Stimulated activated CD4-positive, alpha-beta T cell treated with anti-CD3 and anti-CD28 coated beads, Interleukin-2, amount 100 ng/mL, for 4 hours (primary cell): Measurements from ENCODE around the gene MUC22.
"Not testable (repeated sequence)": the region's sequence is repeated elsewhere in the genome, so short reads cannot be mapped to it uniquely, and the experiment has no call there.

ENCODE experiments used
- DNase-seq: peaks from one replicate; pipeline ENCODE4 v3.0.0-alpha.2; 2020; ENCODE audit warnings: low read depth

The MUC22 gene

DNA sequence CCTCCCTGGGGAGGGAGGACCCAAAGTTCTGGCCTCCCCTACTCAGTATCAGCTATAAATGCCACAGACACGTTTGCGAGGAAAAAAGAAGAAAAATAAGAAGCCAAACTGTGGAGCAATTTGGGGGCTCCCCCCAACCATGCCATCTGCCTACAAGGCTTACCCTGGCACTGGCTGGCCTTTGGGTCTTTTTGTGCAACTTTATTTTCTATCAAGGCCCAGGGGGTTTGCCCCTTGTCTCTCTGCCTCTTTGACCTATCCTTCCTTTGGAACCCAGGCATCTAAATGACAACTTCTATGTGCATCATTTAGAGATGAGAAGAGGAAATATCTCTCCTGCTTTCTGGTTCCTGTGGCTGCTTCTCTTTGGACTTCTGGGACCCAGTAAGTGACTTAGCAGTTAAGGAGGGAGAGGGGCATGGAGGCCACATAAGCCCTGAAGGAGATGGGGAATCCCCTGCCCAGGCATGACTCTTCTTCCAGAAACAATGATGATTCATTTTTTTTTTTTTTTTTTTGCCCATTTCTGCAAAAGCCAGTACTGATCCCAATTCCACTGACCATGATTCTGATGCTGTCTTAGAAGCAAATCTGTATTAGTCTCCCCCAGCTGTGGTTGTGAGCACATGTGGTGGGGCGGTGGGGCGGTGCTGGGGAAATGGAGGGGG, at the start of gene MUC22:
Gene MUC22 (plus strand): TSS at position 82 of the 668 bp plus-strand sequence. CDS start 233 bp downstream, at position 315.
- DNase-seq: no peak

DNA sequence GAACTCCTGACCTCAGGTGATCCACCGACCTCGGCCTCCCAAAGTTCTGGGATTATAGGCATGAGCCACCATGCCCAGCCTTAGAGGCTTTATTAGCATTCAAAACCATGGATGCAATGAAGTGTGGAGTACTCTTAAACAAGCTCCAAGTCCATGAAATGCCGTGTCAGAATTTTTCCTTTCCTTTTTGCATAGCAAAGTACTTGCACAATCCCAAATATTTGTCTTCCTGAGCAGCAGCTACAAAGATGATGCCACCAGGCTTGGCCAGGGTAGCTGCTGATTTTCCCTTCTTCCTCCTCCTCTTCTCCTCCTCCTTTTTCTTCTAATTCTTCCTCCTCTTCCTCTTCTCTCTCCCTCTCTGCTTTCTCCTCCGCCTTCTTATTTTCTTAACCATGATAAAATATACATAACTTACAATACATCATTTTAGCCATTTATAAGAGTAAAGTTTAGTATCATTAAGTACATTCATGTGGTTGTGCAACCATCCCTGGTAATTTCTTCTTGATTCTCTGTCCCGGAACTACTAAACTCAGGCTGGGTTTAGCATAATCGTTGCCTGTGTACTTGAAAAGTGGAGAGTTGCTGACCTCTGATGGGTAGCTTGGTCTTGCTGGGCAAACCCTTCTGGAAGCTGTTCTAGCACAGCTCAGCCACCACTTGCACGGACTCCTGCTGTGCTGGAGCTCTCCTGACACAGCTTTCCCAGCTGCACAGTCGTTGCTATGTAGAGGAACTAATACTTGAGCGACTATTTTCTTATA, 49.2 kb upstream of the MUC22 start:
- DNase-seq: no peak

DNA sequence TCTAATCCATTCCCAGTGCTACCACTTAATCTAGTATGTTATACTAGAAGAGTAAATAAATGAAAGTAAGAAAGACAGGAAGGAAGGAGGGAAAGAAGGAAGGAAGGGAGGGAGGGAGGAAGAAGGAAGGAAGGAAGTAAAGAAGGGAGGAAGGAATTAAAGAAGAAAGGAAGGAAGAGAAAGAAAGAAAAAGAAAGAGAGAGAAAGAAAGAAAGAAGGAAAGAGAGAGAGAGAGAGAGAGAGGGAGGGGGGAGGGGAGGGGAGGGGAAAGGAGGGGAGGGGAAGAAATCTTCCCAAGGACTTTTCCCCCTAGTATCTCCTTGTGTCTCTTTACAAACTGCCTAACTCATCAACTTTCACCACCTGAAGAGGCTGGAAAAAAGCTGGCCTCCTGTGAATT, 47.6 kb upstream of the MUC22 start:
- no peak for DNase-seq

DNA sequence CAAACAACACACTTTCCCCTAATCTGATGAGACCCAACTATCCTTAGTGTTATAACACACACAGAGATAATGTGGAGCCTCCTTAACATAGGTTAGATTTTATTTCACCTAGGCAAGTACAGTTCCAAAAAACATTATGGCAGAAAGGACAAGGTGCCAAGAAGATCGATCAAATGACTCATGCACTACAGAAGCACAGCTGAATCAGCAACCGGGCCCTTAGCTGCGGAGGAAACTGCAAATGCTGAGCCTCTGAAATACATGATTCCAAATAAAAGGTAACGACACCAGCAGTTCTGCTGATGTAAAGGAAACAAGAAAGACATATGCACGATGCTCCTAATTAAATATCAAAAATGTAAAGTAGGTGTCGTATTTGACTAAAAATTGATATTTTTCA, 46.6 kb upstream of the MUC22 start:
- no peak for DNase-seq

DNA sequence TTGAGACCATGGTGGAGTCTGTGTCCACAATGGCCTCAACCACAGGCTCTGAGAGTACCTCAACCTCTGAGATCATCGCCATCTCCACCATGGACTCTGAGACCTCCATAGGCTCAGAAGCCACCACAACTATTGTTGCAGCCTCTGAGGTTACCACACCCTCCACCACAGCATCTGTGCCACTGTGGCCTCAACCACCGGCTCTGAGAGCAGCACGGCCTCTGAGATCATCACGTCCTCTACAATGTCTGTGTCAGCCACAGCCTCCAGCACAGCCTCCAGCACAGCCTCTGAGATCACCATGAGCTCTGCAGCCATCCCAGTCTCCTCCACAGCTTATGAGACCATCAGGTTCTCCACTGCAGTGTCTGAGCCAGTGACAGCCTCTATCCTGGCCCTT, 46.2 kb upstream of the MUC22 start:
- DNase-seq: no peak

DNA sequence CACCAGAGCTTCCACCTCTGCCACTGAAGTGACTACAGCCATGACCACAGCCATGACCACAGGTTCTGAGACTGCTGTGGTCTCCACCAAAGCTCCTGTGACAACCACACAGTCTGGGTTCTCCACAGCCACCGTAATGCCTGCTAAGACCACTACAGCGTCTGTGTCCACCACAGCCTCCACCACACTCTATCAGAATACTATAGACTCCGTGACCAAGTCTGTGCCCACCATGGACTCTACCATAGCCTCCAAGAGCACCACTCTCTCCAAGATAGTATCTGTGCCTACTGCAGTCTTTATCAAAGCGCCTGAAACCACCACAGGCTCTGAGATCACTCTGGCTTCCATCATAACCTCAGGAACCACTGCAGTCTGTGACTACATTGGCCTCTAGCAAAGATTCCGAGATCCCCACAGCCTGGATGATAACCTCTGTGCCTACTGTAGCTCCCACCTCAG, 45.1 kb upstream of the MUC22 start:
- DNase-seq: no peak

DNA sequence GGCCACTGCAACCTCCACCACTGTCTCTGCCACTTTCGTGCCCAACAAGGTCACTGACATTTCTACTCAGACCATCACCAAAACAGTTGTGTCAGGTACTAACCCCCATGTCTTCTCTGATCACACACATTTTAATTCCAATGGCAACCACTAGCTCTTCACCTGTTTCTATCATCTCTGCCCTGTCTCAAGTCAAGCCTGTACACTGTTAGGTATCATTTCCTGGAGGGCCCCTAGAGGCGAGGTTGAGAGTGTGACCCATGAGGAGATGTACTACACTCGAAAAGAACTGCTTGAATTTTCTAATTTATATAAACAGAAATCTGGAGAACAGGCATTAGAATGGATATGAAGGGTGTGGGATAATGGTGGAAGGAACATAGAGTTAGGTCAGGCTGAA, 44.1 kb upstream of the MUC22 start:
- no peak for DNase-seq

DNA sequence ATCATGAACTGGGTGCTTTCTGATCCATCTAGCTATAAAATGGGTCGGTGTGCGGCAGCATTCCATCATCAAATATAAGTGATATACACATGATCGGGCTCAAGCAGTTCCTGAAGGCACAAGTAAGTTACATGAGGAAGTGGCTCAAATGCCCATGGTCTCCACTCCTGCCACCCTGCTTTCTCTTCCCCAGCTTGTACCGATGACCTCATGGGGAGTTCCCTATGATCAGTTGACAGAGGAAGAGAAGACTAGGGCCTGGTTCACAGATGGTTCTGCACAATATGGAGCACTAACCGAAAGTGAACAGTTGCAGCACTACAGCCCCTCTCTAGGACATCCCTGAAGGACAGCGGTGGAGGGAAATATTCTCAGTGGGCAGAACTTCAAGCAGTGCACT, 41.1 kb upstream of the MUC22 start:
- not testable (repeated sequence) for DNase-seq

DNA sequence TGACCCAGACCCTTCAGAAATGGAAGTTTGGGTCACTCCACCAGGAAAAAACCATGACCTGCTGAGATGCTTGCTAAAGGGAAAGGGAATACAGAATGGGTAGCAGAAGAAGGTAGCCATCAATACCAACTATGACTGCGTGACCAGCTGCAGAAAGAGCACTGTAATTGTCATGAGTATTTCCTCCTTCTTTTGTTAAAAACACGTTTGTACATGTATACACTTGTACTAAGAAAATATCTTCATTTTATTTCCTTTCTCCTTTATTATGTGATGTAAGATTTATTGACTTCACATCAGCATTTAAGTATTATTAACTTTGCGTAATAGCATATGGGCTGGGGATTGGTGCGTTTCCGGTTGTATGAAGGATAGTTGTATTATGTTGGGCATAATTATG, 39.3 kb upstream of the MUC22 start:
- no peak for DNase-seq

DNA sequence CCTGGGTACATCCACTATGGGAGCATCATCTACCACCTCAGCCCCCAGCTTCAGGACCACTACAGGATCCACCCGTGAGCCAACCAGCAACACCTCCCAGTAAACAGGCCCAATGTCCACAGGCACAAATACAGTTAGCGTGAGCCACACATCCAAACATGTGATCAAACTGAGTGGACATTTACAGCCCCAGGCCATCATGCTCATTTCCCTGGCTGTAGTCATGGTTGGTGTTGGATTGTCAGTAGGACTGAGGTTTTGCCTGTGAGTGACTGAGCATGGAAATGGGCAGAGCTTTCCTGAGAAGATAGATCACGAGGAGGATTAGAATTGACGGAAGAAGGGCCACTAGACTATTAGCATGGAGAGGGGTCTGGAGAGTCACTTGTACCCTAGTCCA, 37.5 kb upstream of the MUC22 start:
- DNase-seq: no peak

DNA sequence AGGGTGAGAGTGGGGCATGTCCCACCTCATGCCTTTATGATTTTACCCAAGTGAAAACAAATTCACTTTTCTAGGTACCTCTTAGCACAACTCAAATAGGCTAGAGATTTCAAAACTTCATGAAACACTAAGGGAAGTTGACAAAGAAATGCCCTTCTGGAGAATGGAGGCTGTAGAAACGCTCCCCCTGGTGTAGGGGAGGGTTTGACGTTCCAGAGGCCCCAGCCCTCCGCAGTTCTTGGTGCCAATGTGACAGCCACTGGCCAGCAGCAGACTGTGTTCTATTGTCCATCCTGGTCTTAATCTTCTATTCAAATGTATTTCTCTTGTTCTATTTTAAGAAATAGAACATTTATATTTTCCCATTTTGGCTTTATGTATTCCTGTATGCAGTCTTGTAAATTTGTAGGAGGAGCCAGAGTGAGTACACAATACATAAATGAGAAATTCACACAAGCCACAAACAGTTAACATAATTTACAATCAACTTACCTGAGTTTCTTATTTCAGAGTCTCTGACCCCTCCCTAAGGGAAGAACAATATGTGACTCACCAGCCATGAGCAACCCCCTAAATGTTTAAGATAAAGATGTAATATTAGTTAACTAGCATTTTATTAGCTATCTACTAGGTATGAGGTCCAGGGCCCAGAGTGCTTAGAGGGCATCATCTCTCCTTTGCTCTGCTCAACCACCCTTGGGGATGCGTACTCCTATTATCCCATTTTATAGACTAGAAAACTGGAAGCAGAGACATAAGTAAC, 35.6 kb upstream of the MUC22 start:
- DNase-seq: no peak

DNA sequence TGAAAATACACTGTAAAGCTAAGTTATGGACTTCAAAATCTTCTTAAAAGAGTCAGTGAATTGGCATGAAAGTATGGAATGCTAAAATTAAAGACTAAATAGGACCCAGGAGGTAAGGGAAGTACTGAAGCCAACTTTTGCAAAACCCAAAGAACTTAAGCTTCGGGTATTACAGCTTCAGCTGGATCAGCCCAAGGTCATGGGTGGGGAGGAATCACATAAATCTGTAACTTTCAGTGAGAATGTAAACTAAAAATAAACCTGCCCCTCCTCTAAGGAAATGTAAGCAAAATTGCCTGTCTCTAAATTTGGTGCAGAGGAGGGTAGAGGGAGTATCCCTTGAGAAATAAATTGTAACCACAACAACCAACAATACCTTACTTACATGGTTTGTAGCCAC, 31.1 kb upstream of the MUC22 start:
- DNase-seq: no peak

DNA sequence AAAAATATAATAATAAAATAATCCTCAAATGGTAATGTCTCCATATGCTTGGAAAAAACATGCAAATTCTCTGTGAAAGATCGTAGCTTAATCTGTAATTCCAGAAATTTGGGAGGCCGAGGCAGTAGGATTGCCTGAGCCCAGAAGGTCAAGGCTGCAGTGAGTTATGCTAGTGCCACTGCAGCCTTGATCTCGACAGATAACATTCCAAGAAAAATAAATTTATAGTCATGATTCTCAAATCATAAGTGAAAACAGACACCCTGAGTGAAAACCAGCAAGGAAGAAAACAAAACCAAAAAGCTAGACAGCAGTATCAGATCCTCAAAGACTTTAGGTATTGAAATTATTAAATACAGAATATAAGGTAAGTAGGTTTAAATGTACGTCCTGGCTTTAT, 30.6 kb upstream of the MUC22 start:
- DNase-seq: no peak

DNA sequence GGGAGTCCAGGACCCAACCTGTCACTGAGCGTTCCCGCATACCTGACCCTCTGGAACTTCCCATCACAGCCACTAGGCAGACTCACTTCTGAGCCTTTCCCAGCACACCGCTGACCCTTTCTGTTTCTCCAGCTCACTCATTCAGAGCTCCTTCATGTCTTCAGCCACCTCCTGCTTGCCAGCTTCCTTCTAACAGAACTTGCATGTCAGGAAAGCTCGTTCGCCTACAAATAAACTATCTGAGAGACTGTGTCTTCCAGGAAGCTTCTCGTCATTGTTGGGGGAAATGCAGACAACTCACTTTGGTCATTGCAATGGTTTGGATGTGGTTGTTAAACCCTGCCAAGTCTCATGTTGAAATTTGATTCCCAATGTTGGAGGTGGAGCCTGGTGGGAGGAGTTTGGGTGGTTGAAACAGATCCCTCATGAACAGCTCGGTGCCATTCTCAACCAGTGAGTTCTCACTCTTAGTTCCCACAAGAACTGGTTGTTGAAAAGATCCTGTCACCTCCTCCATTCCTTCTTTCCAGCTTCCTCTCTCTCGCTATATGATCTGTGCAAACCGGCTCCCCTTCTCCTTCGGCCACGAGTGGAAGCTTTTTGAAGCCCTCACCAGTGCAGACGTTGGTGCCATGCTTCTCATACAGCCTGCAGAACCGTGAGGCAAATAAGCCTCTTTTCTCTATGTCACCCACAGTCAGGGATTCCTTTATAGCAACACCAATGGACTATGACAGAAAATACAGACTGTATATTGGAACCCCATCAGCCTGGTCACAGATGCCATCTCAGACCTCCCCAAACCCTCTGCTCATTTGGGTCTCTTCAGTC, 28.1 kb upstream of the MUC22 start:
- no peak for DNase-seq

DNA sequence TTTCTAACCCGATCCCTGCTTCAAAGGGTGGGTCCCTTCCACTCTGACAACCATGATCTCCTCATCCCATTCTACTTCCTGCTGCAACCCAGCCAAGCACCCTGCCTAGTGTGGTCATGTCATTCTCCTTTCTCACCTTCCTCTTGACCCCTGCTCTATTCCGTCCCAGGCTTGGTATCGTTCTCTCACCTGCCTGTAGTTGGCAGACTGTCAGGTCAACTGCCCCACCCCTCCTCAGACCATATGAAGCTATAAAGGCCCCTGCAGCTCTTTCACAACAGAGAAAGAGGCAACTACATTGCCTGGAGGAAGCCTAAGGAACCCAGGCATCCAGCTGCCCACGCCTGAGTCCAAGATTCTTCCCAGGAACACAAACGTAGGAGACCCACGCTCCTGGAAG, 26.8 kb upstream of the MUC22 start, which contains the start of gene MUC21:
Gene MUC21 (plus strand): TSS at position 280 of the 400 bp plus-strand sequence. CDS start 241 bp downstream, outside the sequence.
- no peak for DNase-seq

DNA sequence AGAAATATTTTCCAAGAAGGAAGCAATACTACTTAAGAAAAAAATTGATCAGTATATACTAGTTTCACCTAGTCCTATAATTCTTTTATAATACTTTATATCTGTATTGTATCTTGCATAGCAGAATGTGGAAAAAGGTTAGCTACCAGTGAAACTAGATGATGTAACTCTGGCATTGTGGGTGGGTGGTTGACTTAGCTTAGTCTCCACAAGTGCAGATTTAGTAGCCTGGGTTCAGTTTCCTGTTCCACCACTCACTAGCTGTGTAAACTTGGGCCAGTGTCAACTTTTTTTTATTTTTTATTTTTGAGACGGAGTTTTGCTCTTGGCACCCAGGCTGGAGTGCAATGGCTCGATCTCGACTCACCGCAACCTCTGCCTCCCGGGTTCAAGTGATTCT, 24.8 kb upstream of the MUC22 start:
- DNase-seq: no peak

DNA sequence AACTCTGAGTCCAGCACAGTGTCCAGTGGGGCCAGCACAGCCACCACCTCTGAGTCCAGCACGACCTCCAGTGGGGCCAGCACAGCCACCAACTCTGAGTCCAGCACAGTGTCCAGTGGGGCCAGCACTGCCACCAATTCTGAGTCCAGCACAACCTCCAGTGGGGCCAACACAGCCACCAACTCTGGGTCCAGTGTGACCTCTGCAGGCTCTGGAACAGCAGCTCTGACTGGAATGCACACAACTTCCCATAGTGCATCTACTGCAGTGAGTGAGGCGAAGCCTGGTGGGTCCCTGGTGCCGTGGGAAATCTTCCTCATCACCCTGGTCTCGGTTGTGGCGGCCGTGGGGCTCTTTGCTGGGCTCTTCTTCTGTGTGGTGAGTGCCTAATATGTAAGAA, 23.0 kb upstream of the MUC22 start:
- DNase-seq: no peak

DNA sequence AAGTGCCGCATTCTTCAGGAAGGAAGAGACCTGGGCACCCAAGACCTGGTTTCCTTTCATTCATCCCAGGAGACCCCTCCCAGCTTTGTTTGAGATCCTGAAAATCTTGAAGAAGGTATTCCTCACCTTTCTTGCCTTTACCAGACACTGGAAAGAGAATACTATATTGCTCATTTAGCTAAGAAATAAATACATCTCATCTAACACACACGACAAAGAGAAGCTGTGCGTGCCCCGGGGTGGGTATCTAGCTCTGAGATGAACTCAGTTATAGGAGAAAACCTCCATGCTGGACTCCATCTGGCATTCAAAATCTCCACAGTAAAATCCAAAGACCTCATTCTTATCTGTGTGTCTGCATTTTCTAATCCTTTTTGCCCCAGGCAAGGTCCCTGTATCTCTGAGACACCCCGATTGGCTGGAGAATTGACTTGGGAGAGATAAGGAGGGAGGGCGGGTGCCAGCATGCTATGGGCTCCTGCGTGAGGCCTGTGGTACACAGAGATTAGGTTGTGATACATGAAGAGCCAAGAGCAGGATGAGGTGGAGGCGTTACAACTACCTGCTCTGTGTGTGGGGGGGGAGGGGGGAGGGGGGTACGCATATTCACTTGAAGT, 22.0 kb upstream of the MUC22 start:
- DNase-seq: no peak

DNA sequence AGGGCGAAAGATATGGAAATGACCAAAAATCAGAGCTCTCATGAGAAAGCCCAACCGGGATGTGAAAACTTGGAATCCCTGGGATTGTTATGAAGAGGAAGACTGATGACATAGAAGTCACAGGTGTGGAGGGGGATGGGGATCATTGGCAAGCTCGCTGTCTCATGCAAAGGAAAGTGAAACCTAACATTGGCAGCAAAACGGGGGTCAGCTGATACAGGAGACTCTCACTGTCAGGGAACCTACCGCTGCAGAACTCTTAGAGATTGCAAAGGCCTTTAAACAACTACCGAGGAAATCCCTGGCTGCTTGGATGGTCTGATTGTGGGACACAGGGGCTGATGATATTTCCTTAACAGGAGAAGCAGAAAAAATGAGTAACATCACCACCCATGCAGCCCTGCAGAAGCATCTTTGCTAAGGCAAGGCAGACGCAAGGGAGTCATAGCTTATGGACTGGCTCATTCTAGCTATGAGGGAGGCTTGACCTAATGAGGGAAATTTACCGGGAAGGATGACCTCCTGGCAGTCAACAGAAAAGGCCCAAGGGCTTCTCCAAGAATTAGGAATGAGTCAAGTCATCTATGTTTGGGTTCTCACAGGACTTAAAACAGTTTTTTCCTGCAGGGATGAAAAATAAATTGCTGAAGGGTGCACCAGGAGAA, 19.7 kb upstream of the MUC22 start:
- DNase-seq: peak; percentile 8

DNA sequence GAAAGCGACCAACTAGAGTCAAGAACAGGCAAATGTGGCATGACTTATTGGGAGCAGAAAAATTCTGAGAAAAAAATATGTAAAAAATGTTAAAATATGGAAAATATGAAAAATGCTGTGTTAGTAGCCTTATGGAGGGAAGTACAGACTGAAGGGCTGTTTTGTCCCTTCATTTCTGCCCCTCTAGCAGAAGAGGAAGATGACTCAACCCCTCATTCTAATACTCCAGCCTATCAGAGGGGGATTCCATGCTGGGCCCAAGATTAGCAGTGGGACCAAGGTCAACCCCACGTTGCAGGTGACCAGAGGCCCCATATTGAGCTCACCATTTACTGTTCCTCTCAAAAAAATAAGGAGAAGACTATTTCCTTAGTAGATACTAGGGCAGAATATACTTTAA, 18.4 kb upstream of the MUC22 start:
- no peak for DNase-seq

DNA sequence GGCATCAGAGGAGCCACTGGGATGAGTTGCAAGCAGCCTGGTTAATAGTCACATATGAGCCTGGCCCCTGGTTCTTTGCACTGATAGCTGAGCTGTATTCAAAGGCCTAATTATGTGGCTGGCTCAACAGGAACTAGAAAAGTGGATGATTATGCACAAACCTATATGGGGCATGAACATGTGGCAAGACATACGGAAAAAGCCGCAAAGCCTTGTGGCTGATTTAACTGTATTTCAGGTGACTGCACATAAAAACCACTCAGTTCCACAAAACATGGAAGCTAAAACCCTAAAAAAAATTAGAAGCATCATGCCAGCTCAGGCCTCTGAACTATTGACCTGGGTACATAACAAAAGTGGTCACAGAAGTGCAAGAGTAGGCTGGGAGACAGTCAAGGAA, 13.0 kb upstream of the MUC22 start:
- no peak for DNase-seq
